Measurements from ENCODE around the gene KIF21A.

DNA sequence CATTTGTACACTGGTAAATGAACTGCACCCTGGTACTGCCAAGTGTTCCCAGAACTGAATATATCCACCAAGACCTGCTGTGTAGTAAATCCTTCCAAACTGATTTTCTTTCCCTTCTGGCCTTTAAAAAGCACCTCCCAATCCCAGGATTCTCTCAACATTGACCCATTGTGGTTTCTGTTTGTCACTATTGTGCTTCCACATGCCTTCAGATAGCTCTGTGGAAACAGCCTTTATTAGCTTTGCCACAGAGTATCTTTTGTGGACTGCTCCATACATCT lies 949 bp upstream of the KIF21A start:
- TF ChIP-seq, protein P1, sequence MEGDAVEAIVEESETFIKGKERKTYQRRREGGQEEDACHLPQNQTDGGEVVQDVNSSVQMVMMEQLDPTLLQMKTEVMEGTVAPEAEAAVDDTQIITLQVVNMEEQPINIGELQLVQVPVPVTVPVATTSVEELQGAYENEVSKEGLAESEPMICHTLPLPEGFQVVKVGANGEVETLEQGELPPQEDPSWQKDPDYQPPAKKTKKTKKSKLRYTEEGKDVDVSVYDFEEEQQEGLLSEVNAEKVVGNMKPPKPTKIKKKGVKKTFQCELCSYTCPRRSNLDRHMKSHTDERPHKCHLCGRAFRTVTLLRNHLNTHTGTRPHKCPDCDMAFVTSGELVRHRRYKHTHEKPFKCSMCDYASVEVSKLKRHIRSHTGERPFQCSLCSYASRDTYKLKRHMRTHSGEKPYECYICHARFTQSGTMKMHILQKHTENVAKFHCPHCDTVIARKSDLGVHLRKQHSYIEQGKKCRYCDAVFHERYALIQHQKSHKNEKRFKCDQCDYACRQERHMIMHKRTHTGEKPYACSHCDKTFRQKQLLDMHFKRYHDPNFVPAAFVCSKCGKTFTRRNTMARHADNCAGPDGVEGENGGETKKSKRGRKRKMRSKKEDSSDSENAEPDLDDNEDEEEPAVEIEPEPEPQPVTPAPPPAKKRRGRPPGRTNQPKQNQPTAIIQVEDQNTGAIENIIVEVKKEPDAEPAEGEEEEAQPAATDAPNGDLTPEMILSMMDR (IDR thresholded peaks at IDR 0.05) = no peak
- no peak for TF ChIP-seq ZFX (IDR thresholded peaks at IDR 0.05; ENCODE audit: borderline replicate concordance)

Data from 22Rv1 (cell line).